ENCODE measurements around the gene CA5A.
"Not testable (repeated sequence)": the region's sequence is repeated elsewhere in the genome, so short reads cannot be mapped to it uniquely, and the experiment has no call there.

Gene CA5A

DNA sequence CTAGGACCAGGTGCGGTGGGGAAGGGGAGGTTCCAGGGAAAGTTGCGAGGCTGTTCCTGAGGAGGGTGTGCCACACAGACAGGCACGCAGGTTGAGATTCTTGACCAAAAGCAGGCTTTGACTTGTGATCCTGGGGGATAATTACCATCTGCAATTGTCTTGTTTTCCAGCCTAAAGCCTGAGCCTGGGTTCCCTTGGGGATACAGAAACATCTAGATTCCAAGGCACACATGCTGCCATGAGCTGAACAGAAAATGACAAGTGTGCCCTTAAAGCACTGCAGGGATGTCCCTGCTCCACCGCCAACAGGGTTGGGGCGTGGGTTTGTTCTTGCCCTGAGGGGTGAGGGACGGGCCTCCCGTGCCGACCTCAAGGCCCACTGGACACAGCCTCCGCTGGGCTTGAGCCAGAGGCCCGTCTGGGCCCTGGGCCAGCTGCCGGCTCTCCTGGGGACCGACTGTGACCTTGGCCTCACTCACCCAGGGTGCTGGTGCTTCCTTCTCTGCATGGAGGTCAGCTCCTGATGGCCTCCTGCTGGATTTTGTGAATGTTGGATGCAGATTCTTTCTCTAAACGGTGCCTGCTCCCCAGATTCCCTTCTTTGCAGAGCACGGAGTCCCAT, 14.0 kb downstream of the CA5A start:
- no peak for DNase-seq (ENCODE audit: low read depth)

DNA sequence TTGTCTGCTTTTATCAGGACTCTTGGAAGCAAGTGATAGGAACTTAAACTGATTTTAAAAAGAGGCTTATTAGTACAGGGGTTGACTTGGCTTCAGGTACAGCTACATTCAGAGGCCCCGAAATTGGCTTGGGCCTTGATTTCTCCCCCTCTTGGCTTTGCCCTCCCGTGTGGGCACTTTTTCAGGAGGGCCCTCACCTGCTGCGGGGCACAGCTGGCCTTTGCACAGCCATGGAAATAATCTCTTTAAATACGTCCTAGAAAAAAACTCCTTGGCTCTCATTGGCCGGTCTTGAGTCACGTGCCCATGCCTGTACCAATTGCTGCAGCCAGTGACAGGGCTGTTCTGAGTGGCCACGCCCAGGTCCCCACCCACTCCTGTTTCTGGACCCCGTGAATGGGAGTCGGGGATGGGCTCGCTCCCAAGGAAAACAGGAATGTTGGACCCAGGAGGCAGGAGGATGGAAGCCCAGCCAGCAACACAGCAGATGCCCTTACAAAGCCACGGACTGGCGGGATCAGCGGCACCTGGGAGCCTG, 15.0 kb downstream of the CA5A start:
- no peak for DNase-seq (ENCODE audit: low read depth)

DNA sequence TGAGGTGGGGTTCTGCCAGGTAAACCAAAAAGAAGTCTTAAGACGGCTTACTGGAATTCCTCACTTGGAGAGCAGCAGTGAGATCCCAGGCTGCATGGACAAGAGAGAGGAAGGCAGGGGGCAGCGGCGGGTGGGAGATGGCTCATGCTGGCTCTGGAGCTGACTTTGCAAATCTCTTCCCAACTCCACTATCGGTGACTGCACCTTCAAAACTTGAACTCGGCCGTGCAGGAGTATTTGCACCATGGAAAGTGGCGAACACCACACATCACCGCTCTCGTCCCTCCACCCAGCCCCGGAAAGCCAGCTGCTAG, 16.7 kb downstream of the CA5A start:
- DNase-seq (ENCODE audit: low read depth): no peak

DNA sequence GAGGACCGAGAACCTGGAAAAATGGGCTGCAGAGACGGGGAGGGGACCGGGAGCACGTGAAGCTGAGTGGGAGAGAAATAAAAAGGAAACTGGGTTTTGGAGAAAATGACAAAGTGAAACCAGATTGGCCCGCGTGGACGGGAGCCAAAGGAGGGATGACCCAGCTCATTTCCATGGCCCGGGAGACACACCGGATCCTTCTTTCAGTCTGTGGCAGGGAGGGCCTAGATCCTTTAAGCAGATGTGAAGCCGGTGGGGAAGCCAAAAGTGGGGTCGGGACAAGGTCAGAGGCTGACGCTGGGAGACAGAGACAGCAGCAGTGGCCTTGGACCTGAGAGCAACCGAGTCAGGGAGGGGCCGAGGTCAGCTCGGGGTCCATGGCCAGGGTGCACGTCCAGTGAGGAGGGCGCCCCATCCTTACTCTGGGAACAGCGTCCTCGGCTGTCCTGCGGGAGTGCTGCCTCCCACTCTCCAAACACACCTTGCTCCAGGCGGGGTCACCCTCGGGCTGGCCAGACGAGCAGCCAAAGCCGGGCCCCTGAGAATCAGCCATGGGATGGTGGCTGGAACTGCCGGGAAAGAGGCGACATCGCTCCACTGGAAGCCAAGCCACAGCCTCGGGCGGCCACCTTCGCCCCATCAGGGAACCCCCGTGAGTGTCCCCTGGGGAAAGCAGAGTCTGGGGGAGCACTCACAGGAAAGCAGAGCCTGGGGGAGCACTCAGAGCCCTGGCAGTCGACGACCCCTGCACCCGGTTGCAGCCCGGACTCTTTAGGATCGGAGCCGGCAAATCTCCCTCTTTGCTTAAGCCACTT, 17.3 kb downstream of the CA5A start:
- DNase-seq (ENCODE audit: low read depth): no peak

DNA sequence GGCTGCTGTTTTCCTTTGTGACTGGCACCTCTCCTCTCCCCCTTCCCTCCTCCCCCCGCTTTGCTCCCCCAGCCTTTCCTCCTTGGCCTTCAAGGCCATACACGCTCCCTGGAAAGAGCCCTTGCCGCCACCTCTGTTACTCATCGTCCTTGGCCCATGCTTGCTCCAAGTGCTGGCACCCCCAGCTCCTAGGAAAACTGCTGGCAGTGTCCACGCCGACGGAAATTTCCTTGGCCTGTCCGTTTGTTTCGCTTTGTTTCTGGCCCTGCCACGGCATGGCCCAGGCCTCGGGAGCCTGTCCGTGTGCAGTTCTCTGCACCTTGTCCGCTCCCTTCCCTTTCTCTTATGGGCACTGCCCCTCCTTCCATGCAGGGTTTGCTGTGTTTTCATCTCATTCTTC, 18.0 kb downstream of the CA5A start:
- DNase-seq (ENCODE audit: low read depth): no peak

DNA sequence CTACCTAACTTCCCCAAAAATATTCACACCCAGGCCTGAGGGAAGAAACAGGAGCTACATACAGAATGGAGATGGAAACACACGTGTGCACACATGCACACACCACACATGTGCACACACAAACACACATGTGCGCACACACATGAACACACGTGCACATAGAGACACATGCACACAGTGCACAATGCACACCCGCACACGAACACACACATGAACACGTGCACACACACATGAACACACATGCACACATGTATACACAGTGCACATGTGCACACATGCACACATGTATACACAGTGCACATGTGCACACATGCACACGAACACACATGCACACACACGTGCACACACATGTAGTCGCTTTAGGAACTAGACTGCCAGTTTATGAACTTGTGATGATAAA, 18.8 kb downstream of the CA5A start:
- no peak for DNase-seq (ENCODE audit: low read depth)

DNA sequence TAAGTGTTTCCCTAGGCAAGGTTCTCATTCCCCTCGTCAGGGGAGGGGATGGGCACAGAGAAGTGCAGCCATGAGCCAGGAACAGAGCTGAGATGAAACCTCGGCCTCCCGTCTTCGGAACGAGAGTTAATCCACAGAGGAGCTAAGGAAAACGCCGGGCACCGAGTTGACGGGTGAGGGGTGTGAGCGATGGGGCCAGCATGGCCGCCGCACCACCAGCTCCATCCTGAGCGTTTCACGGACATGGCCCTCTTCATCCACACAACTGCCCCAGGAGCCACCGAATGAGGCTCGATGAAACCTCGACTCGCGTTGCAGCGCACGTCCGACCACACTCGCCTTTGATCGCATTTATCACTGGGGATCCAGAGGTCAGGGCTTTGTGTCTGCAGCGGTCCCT, 21.5 kb downstream of the CA5A start:
- DNase-seq (ENCODE audit: low read depth): no peak

DNA sequence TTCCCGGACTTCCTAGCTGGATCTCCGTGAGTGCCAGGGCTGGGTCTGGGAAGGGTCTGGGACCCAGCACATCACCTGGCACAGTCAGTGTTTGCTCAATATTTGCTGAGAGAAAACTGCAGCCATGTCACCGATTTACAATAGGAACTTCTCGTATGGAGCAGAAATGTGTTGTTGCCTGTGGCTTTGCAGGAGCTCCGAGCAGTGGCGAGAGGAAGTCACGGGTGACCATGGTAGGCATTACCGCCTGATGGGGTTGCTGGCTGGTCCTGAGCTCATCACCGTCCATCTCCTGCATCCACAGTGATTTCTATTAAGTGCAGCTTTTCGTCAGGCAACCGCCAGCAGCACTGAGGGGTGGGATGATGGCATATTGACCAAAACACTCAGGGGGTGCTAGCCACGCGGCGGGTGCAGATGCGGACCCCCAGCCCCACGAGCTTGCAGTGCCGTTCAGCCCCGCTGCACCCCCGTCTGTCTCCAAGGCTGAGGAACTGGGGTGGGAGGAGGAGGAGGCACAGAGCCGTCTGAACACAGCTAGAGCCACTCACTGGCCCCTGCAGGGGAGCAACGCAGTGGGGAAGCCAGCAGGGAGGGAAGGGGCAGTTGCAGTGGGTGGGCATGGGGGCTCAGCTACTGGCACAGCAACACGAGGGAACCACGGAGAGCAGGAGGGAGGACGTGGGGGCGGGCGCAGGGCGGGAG, 22.2 kb downstream of the CA5A start:
- DNase-seq (ENCODE audit: low read depth): not testable (repeated sequence)

DNA sequence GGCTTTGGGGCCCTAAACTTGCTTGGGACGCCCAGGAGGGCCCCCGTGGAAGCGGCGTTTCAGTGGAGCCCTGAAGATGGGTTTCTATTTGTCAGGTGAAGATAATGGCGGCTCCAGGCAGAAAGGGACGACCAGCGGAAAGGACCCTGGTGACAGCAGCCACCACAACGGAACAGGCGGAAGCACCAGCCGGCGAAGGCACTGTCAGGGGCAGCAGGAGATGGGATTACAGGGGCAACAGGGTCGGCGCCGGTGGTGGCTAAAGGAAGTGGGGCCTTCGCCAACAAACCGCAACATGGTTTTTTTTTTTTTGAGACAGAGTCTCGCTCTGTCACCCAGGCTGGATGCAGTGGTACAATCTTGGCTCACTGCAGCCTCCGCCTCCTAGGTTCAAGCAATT, 23.6 kb downstream of the CA5A start:
- not testable (repeated sequence) for DNase-seq (ENCODE audit: low read depth)

DNA sequence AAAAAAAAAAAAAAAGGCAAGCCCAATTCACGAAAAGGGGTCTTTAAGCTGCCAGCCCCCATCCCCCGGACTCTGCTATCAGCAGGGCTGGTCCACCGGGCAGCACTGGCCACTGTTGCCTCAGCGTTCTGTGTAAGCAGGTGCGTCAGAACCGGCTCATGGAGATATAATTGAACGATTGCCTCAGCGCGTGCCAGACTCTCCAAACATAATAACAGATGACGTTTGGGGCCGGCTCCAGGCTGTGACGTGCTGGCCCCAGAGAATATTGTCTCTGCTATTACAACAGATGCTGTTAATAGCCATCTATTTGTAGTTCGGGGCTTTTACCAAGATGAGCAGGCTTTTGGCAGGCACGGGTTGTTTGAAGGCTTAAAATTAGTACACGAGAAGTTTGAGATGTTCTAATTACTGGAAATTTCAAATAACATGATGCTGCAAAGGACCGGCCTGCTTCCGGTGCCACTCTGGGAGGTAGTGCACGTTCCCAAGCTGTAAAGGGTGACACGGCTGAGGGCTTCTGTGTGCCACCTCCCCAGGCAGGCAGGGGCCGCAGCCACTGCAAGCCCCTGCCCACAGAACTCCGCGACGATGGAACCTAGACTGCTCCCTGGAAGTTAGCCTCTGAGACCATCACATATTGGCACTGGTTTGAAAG, 25.1 kb downstream of the CA5A start:
- not testable (repeated sequence) for DNase-seq (ENCODE audit: low read depth)

DNA sequence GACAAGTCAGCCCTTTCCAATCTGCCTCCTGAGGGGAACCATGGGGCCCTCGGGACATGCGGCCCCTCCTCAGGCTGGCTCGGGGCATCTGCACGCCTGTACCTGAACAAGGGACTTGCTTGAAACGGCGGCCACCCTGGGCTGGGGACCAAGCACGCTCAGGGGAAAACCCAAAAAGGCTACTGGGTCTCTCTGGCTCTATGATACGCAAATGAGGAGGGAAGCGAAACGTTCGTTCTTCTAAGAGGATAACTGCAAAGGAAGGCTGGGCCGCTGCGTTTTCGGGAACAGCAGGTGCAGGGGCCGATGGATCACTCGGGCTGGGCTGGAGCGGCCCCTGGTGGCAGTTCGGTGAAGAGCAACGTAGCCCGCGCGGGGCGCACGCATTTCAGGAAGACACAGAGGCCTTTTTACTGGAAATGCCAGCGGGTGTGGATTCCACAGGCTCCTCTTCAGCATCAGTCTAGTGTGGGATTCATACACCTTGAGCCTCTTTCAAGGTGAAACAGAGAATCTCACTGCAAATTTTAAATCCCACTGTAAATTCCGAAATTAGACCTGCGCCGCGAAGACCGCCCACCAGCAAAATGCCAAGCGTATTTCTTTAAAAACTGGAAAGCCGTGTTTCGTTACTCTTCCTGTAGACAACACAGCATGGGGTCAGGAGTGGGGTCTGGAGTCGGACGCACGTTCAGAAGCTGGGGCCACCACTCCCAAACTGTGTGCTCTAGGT, 27.0 kb downstream of the CA5A start:
- DNase-seq (ENCODE audit: low read depth): peak; percentile 51

DNA sequence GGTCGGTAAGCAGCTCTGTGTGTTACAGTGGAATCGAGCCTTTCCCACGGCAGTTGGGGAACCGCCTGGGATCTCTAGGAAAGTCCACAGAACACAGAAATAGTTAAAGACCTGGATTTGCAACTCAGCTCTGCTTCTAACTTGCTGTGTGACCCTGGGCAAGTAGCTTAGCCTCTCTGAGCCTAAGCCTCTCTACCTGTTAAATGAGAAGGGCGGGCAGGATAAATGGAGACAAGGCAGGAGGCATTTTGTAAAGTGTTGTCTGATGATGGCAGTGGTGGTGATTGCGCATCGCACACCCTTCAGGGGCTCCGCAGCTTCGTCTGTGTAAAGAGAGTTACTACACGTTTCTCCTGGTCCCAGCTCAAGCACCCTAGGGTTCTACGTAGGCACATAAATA, 28.2 kb downstream of the CA5A start:
- not testable (repeated sequence) for DNase-seq (ENCODE audit: low read depth)

DNA sequence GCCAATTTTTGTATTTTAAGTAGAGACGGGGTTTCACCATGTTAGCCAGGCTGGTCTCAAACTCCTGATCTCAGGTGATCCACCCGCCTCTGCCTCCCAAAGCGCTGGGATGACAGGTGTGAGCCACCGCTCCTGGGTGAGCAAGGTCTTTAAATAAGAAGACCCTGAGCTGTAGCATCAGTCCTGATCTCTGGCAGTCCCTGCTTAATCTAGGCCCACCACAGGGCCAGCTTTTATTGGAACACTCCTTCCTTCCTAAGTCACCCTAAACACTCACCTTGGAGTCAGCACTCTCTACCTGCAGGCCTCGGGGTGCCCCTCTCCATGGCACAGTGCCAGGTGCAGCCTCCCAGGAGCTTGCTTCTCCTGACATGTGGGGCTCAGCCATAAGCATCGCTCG, 30.8 kb downstream of the CA5A start:
- DNase-seq (ENCODE audit: low read depth): not testable (repeated sequence)

DNA sequence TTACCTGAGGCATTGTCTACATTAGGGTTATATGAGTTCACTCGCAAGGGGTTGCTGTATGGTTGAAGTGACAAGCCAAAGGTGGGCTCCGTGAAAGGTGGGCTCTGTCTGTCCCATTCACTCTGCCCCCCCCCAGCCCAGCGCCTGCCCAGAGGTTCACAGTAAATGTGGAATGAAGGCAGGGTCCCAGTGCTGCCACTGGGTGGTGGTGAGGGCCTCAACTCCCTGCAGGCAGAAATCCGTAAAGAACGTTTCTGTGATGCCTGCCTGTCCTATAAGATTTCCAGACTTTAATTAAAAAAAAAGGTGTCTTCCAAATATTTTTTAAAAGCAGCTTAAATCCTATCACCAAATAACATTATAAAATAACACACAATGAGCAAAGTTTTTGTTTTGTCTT, 31.4 kb downstream of the CA5A start:
- DNase-seq (ENCODE audit: low read depth): not testable (repeated sequence)

DNA sequence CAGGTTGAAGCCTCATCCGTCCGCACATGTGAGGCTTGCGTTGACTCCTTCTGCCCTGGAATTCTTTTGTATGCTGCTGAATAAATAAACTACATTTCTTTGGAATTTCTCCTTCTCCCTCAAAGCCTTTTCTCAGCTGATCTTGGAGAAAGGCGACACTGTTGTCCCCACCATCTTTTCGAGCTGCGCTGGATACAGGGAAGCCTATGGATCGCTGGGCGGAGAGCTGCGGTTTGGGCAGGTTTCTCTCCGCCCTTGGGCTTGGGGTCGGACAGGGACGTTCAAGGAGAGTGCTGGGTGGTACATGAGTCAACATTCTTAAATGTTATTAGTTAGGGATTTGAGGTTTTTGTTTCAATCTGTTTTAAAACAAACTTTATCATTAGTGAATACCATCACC, 35.8 kb downstream of the CA5A start:
- DNase-seq (ENCODE audit: low read depth): not testable (repeated sequence)

DNA sequence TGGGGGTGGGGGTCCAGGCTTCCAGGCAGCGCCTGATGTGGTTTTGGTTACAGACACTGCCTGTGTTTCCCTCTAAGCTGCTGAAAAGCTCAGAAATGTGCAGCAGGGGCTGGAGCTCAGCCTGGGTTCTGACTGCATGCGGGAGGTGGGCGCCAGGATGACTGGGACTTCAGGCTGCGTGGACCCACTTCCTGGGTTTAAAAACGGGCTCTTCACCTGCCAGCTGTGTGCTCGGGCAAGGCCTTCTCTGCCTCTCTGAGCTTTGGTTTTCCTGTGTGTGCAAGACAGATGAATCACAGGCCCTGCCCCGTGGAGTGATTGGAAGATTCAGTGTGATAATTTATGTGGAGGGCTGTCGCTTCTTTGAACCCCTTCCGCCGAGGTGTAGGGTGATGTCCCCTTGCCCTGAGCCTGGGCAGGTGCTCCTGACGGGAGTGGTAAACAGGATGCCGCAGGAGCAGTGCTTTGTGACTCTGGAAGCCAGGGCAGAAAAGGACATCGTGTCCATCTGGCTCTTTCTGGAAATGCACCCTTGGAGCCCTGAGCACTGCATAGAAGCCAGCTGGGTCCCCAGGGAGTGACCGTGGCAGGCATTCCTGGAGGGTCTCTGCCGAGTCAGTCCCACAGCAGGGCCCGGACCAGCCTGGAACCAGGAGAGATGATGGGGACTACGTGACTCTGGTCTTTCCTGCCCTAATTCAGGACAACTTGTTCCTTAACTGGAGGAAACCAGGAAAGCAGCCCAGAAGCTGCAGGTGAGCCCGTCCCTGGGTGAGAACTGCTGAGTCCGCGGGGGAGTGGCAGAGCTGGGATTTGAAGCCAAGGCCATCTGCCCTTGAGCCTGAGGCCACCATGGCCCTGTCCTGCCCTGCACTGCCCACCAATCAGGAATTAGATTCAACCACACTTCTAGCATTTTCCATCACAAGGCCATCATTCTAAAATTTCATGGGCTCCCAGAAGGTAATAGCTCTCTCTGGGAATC, 38.5 kb downstream of the CA5A start:
- peak; percentile 43 for DNase-seq (ENCODE audit: low read depth)

DNA sequence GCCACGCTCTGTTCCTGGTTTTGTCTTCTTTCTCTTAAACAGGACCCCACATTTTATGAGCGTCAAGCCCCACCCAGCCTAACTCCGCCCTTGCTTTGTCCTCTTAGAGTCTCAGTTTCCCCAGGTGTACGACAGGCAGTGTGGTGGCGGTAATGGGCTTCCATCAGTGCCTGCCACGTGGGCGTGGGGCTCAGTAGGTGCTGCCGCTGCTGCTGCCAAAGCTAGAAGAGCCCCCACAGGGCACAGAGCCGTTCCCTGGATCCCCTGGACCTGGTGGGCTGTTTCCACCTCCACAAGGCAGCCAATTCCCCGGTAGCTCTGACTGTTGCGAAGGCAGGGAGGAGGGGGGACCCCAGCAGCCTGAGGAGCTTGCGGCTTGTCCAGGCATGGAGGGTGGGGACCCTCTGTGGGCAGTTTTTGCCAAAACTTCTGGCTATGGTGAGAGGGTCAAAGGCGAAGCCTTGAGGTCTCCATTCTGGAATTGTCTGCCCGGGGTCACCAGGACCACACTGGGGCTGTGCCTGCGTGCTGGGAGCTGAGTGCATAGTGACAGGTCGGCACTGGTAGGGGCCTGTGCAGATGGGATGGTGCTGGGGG, 39.3 kb downstream of the CA5A start:
- DNase-seq (ENCODE audit: low read depth): not testable (repeated sequence)

DNA sequence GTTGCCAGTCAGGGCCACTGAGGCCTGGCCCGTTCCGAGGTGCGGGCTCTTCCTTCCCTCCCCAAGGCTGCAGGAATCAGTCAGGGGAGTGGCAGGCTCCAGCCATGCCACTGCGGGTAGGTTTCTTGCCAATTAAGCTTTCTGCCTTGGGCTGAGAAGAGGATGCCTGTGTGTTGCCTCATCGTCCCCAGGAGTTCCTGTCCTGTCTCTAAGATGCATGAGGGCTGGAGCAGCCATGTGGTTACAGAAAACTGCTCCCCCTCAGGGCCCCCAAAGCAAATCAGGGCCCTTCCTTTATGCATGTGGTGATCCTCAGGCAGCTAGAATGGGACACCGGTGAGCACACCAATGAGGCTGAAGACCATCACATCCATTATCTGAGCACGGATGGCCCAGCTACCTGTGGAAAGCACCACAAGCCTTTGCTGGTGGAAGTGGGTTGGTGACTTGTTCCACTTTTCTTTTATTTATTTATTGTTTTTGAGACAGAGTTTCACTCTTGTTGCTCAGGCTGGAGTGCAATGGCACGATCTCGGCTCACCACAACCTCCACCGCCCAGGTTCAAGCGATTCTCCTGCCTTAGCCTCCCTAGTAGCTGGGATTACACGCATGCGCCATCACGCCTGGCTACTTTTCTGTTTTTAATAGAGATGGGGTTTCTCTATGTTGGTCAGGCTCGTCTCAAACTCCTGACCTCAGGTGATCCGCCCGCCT, 40.0 kb downstream of the CA5A start:
- not testable (repeated sequence) for DNase-seq (ENCODE audit: low read depth)

DNA sequence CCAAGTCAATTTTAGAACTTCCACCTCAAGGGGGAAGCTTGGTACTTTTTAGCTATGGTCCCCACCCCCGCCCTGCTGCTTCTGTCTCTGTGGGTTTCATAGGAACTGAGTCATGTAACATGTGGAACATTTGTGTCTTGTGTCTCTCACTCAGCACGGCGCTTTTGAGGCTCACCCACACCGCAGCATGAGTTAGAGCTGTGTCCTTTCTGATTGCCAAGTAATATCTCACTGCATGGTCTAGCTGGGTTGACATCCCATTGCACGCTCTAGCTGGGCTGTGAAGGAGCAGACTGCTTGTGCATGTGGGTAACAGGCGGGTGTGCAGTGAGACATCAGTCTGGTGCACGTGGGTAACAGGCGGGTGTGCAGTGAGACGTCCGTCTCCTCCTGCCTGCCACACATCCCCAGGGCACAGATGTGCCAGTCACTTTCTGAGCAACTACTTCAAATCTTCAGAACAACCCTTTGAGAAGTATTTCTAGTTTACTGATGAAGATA, 40.6 kb downstream of the CA5A start:
- peak; percentile 57 for DNase-seq (ENCODE audit: low read depth)

Measured in T-helper 22 cell (primary cell).